ENCODE data around the gene PLOD1. TPM values are rescaled to one million over a fixed set of nuclear protein-coding genes. Genes with fewer than 3 reads are reported as not detected.

PLOD1 gene
- polyA plus RNA-seq, 2 of the 4 experiments (the other 2 are of a cell fraction) = 53.8 to 83.9 TPM

DNA sequence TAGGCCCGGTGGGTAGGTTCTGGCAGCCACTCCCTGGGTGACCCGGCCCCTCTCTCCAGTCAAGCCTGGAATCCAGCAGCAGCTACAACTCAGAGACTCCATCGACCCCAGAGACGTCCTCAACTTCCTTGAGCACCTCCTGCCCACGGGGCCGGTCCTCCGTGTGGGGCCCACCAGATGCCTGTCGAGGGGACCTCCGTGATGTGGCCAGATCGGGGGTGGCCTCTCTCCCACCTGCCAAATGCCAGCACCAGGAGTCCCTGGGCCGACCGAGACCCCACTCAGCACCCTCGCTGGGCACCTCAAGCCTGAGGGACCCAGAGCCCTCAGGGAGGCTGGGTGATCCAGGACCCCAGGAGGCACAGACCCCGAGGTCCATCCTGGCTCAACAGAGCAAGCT is 87.5 kb downstream of the PLOD1 start:
- ChIA-PET CTCF (interaction anchor here (0.9 to 1.6 kb wide), 3 partner anchors 9 to 55 kb away, joined by 3 to 5 read pairs (median 4); no protein-coding TSS in a partner anchor), POLR2A (no interaction called here)
- FAIRE-seq = no peak

More for the DNA sequence above, 87.5 kb downstream of the PLOD1 start:
- ATAC-seq (no peak), DNase-seq (ENCODE audit: low read depth in 1 of 2, low spot score in 1 of 2) (no peak)
- Histone ChIP-seq H3K4me2 (no peak overlapping the region), H3K9me3 (no peaks in the 10 kb centered on the region), H3K4me3 (no peak overlapping the region), H3K27ac (no peak overlapping the region), H3K4me1 (no peaks in the 10 kb centered on the region)
- TF ChIP-seq NPAS2 (CRISPR knock-in tag; IDR thresholded peaks at IDR 0.05; ENCODE audit: borderline replicate concordance) = no peak
- no peak for TF ChIP-seq TFCP2L1 (CRISPR knock-in tag; IDR thresholded peaks at IDR 0.05)
- TF ChIP-seq MAZ (IDR thresholded peaks at IDR 0.05; ENCODE audit: borderline replicate concordance, low read depth, low read length) = no peak
- 85% methylated on average over 7 of the region's 14 CpGs for WGBS (ENCODE audit: missing lambda C conversion rate)

Small RNA genes within 50 kb of the gene (small RNA-seq; reads per million reads assigned to genes)
- 0 reads per million in 6 experiments for gene AL096840.1
- 0 reads per million in 6 experiments for gene RF00019
- 13.9 to 209 (median 56.7) reads per million in 6 experiments for gene RNU5E-4P

Other genes starting within 250 kb of the PLOD1 start
- 0.03 and 0.04 TPM in 2 replicates for gene DRAXIN, start 243.0 kb upstream of the PLOD1 start, polyA plus RNA-seq (2011; rRNA removed)
- 0.03 to 0.08 TPM in 2 of 3 replicates, not detected in the other for gene DRAXIN, start 243.0 kb upstream of the PLOD1 start, polyA plus RNA-seq (2017; fragmentation: RNase III; extraction: RNeasy Plus Mini Kit Qiagen cat#74134 plus additional on column Dnase treatment)
- 26.9 and 32.1 TPM in 2 replicates for gene AGTRAP, start 198.6 kb upstream of the PLOD1 start, polyA plus RNA-seq (2011; rRNA removed)
- gene AGTRAP, start 198.6 kb upstream of the PLOD1 start, polyA plus RNA-seq (2017; fragmentation: RNase III; extraction: RNeasy Plus Mini Kit Qiagen cat#74134 plus additional on column Dnase treatment) = 56.5 to 57.5 TPM (median 57.5 TPM) in 3 replicates
- not detected in 2 replicates for gene C1orf167, start 172.5 kb upstream of the PLOD1 start, polyA plus RNA-seq (2011; rRNA removed)
- gene C1orf167, start 172.5 kb upstream of the PLOD1 start, polyA plus RNA-seq (2017; fragmentation: RNase III; extraction: RNeasy Plus Mini Kit Qiagen cat#74134 plus additional on column Dnase treatment) = not detected in 3 replicates
- gene MTHFR, start 128.8 kb upstream of the PLOD1 start, polyA plus RNA-seq (2011; rRNA removed) = 4.5 and 5.0 TPM in 2 replicates
- gene MTHFR, start 128.8 kb upstream of the PLOD1 start, polyA plus RNA-seq (2017; fragmentation: RNase III; extraction: RNeasy Plus Mini Kit Qiagen cat#74134 plus additional on column Dnase treatment) = 4.1 to 5.3 TPM (median 5.2 TPM) in 3 replicates
- 5.7 and 8.2 TPM in 2 replicates for gene CLCN6, start 128.5 kb upstream of the PLOD1 start, polyA plus RNA-seq (2011; rRNA removed)
- 6.1 to 9.0 TPM (median 8.9 TPM) in 3 replicates for gene CLCN6, start 128.5 kb upstream of the PLOD1 start, polyA plus RNA-seq (2017; fragmentation: RNase III; extraction: RNeasy Plus Mini Kit Qiagen cat#74134 plus additional on column Dnase treatment)
- not detected in 2 replicates for gene NPPA, start 86.9 kb upstream of the PLOD1 start, polyA plus RNA-seq (2011; rRNA removed)
- not detected in 3 replicates for gene NPPA, start 86.9 kb upstream of the PLOD1 start, polyA plus RNA-seq (2017; fragmentation: RNase III; extraction: RNeasy Plus Mini Kit Qiagen cat#74134 plus additional on column Dnase treatment)
- gene NPPB, start 75.8 kb upstream of the PLOD1 start, polyA plus RNA-seq (2011; rRNA removed) = not detected in 2 replicates
- gene NPPB, start 75.8 kb upstream of the PLOD1 start, polyA plus RNA-seq (2017; fragmentation: RNase III; extraction: RNeasy Plus Mini Kit Qiagen cat#74134 plus additional on column Dnase treatment) = 0.18 to 0.20 TPM in 2 of 3 replicates, not detected in the other
- gene KIAA2013, start 8.3 kb upstream of the PLOD1 start, polyA plus RNA-seq (2011; rRNA removed) = 23.0 and 26.1 TPM in 2 replicates
- 22.3 to 23.5 TPM (median 23.3 TPM) in 3 replicates for gene KIAA2013, start 8.3 kb upstream of the PLOD1 start, polyA plus RNA-seq (2017; fragmentation: RNase III; extraction: RNeasy Plus Mini Kit Qiagen cat#74134 plus additional on column Dnase treatment)
- gene MFN2, start 45.7 kb downstream of the PLOD1 start, polyA plus RNA-seq (2011; rRNA removed) = 34.7 and 40.3 TPM in 2 replicates
- gene MFN2, start 45.7 kb downstream of the PLOD1 start, polyA plus RNA-seq (2017; fragmentation: RNase III; extraction: RNeasy Plus Mini Kit Qiagen cat#74134 plus additional on column Dnase treatment) = 35.7 to 36.8 TPM (median 35.9 TPM) in 3 replicates
- gene MIIP, start 84.8 kb downstream of the PLOD1 start, polyA plus RNA-seq (2011; rRNA removed) = 7.1 and 8.5 TPM in 2 replicates
- gene MIIP, start 84.8 kb downstream of the PLOD1 start, polyA plus RNA-seq (2017; fragmentation: RNase III; extraction: RNeasy Plus Mini Kit Qiagen cat#74134 plus additional on column Dnase treatment) = 11.1 to 14.2 TPM (median 13.9 TPM) in 3 replicates
- 0.05 TPM in 2 replicates for gene TNFRSF8, start 128.6 kb downstream of the PLOD1 start, polyA plus RNA-seq (2011; rRNA removed)
- 0.04 TPM in 1 of 3 replicates, not detected in the others for gene TNFRSF8, start 128.6 kb downstream of the PLOD1 start, polyA plus RNA-seq (2017; fragmentation: RNase III; extraction: RNeasy Plus Mini Kit Qiagen cat#74134 plus additional on column Dnase treatment)
- gene TNFRSF1B, start 232.3 kb downstream of the PLOD1 start, polyA plus RNA-seq (2011; rRNA removed) = 0.06 and 0.09 TPM in 2 replicates
- gene TNFRSF1B, start 232.3 kb downstream of the PLOD1 start, polyA plus RNA-seq (2017; fragmentation: RNase III; extraction: RNeasy Plus Mini Kit Qiagen cat#74134 plus additional on column Dnase treatment) = 0.05 to 0.22 TPM (median 0.07 TPM) in 3 replicates

Measured in A549 (cell line).